Panc1 (cell line): ENCODE measurements around the gene DNAL1. TPM values are rescaled to one million over a fixed set of nuclear protein-coding genes. Genes with fewer than 3 reads are reported as not detected.

Source experiments
- ATAC-seq: fragments of 200-7000 bp; cut with Tn5 transposase; 2 replicates; pipeline ENCODE4 v1.9.1; 2020; ENCODE audit warnings: mild to moderate bottlenecking, moderate library complexity
- BruUV-seq: library from RNA; stranded (reverse); fragments of 400-500 nt; replicated peaks from 2 replicates; lab custom pipeline; 2021; lab: Mats Ljungman, UMichigan
- CTCF ChIA-PET: fragments of 300-600 bp; sonication (Branson Sonifier 250); formaldehyde crosslinking; loops from one replicate; lab custom pipeline; 2022; ENCODE audit warnings: antibody characterized with exemption; lab: Charles Lee
- POLR2A ChIA-PET: fragments of 300-600 bp; sonication (Branson Sonifier 250); formaldehyde crosslinking; loops from one replicate; lab custom pipeline; 2022; ENCODE audit warnings: antibody characterized with exemption; lab: Charles Lee
- DNase-seq: peaks from one replicate; pipeline ENCODE4 v3.0.0-alpha.2; 2010; ENCODE audit warnings: low read depth, low spot score
- H3K27ac ChIP-seq: 2 replicates; pipeline ENCODE4 v1.5.1; 2011; ENCODE audit warnings: mild to moderate bottlenecking, low read length, inconsistent platforms
- H3K27me3 ChIP-seq: fragments of 200-500 bp; sonication (Bioruptor generic); 2 replicates; pipeline ENCODE4 v1.6.0; 2014; ENCODE audit warnings: low read length, inconsistent platforms; ENCODE audit not compliant: control insufficient read depth, insufficient read depth
- H3K36me3 ChIP-seq: fragments of 200-500 bp; sonication (Bioruptor generic); 2 replicates; pipeline ENCODE4 v1.5.1; 2014; ENCODE audit warnings: inconsistent platforms, mild to moderate bottlenecking, low read length, moderate library complexity; ENCODE audit not compliant: control insufficient read depth, insufficient read depth
- H3K4me1 ChIP-seq: 2 replicates; pipeline ENCODE4 v1.5.1; 2011; ENCODE audit warnings: inconsistent platforms, mild to moderate bottlenecking, low read length, moderate library complexity; ENCODE audit not compliant: control insufficient read depth, insufficient read depth
- H3K4me3 ChIP-seq, 2 experiments: 2 replicates each; pipeline ENCODE4 v1.5.1; 2011 to 2012; ENCODE audit warnings: low read depth in 2 of 2, low read length in 2 of 2, mild to moderate bottlenecking in 2 of 2, inconsistent platforms in 1 of 2, moderate library complexity in 1 of 2
- H3K9me3 ChIP-seq: fragments of 200-500 bp; sonication (Bioruptor generic); 2 replicates; pipeline ENCODE4 v1.5.1; 2014; ENCODE audit warnings: low read depth, mild to moderate bottlenecking, inconsistent platforms, low read length, moderate library complexity; ENCODE audit not compliant: control insufficient read depth, insufficient read depth
- CTCF ChIP-seq: fragments of 450-650 bp; IDR thresholded peaks from 2 replicates; pipeline ENCODE4 v1.5.1; 2017; ENCODE audit warnings: mild to moderate bottlenecking
- POLR2AphosphoS5 ChIP-seq: IDR thresholded peaks from 2 replicates; pipeline ENCODE4 v1.6.1; 2012; ENCODE audit warnings: mild to moderate bottlenecking, low read depth, low read length, moderate library complexity
- REST ChIP-seq, 2 experiments: IDR thresholded peaks; 2 replicates each; pipeline ENCODE4 v1.6.1; 2011 to 2012; ENCODE audit warnings: low read depth in 2 of 2, control low read depth in 1 of 2, low read length in 1 of 2, mild to moderate bottlenecking in 1 of 2, moderate library complexity in 1 of 2; ENCODE audit not compliant: insufficient read depth in 1 of 2
- SIN3A ChIP-seq: IDR thresholded peaks from 2 replicates; pipeline ENCODE4 v1.6.1; 2012; ENCODE audit warnings: low read depth, mild to moderate bottlenecking, low read length, moderate library complexity, borderline replicate concordance; ENCODE audit not compliant: insufficient read depth
- TCF7L2 ChIP-seq: IDR thresholded peaks from 2 replicates; pipeline ENCODE4 v1.6.1; 2011; ENCODE audit warnings: mild to moderate bottlenecking, low read depth, low read length, inconsistent platforms
- in situ Hi-C: cut with HindIII; loops from 2 replicates; pipeline ENCODE4 v1.10.0; 2016; ENCODE audit warnings: low sequenced_read_pairs, low pct_unique_long_range_greater_than_20kb
- intact Hi-C: fragments of 100-400 bp; cut with micrococcal nuclease; formaldehyde crosslinking; loops from one replicate; pipeline ENCODE4 v1.10.0; 2022; ENCODE audit not compliant: unreplicated experiment
- total RNA-seq: library from RNA; stranded (reverse); gene quantifications from one replicate; pipeline ENCODE4 v1.2.1, GENCODE V29; 2021; ENCODE audit not compliant: unreplicated experiment

The DNAL1 gene
- total RNA-seq, 1 experiment from 2014 or later = 15.2 TPM

DNA sequence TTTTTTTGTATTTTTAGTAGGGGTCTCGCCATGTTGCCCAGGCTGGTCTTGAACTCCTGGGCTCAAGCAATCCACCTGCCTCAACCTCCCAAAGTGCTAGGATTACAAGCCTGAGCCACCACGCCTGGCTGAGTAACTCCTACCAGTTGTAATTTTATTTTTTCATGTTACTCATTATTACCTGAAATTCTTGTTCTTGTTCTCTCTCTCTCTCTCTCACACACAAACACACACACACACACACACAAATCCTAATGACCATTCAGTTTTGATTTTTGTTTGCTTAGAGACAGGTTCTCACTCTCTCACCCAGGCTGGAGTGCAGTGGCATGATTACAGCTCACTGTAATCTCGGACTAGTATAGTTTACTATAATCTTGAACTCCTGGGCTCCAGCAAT lies 30.2 kb downstream of the DNAL1 start:
- DNase-seq (no peak), ATAC-seq (no peak)
- no peaks in the 10 kb centered on the region for H3K9me3 ChIP-seq
- intact Hi-C loops (no loop called here), in situ Hi-C loops (no loop called here)
- ChIA-PET POLR2A (no interaction called here), CTCF (no interaction called here)
- no peaks in the 10 kb centered on the region; the same call in 1 of the 2 replicates for H3K36me3 ChIP-seq
- TF ChIP-seq CTCF = no peak
- no peaks in the 10 kb centered on the region for H3K4me1 ChIP-seq
- no peak overlapping the region for H3K27ac ChIP-seq
- no TSS peak for BruUV-seq
- no peaks in the 10 kb centered on the region for H3K27me3 ChIP-seq
- H3K4me3 ChIP-seq = no peak overlapping the region

DNA sequence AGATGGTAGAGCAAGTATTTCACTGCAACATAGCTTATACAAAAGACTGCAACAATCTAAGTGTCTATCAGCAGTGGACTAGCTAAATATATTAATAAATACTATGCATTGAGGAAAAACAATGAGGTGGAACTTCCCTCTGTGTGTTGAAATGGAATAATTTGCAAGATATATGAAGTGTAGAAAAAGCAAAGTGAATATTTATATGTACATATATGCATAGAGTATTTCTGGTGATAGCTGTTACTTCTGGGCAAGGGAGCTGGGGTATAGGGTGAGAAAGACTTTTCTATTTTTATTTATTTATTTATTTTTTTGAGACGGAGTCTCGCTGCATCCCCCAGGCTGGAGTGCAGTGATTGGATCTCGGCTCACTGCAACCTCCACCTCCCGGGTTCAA lies 33.9 kb downstream of the DNAL1 start:
- POLR2A ChIA-PET = no interaction called here

More for the DNA sequence above, 33.9 kb downstream of the DNAL1 start:
- DNase-seq = no peak
- CTCF ChIA-PET = no interaction called here
- TF ChIP-seq SIN3A (no peak), CTCF (no peak), TCF7L2 (no peak), REST (IDR thresholded peaks at IDR 0.05; ENCODE audit: insufficient read depth in 1 of 2, low read depth in 2 of 2, low read length in 1 of 2) (no peak), POLR2AphosphoS5 (no peak)
- intact Hi-C loops = no loop called here
- no peak overlapping the region for H3K27ac ChIP-seq
- H3K27me3 ChIP-seq = no peaks in the 10 kb centered on the region
- no peak for ATAC-seq
- BruUV-seq = no TSS peak
- in situ Hi-C loops = no loop called here
- H3K4me3 ChIP-seq = no peak overlapping the region
- no peaks in the 10 kb centered on the region for H3K9me3 ChIP-seq
- H3K36me3 ChIP-seq = no peaks in the 10 kb centered on the region; the same call in 1 of the 2 replicates
- no peaks in the 10 kb centered on the region for H3K4me1 ChIP-seq
